ENCODE measurements around the gene NET1.

The NET1 gene

GRCh38 chr10:5492929-5493576, 80.7 kb downstream of the NET1 start:
- Histone ChIP-seq H3K4me1 (ENCODE audit: control insufficient read depth, insufficient read depth, low read length) (no peaks in the 10 kb centered on the region), H3K27ac (ENCODE audit: low read length) (no peak overlapping the region), H3K4me3 (ENCODE audit: low read length) (no peak overlapping the region), H3K9me3 (ENCODE audit: control insufficient read depth, insufficient read depth, low read length) (no peaks in the 10 kb centered on the region), H3K27me3 (ENCODE audit: control insufficient read depth, insufficient read depth, low read length) (no peaks in the 10 kb centered on the region), H3K36me3 (ENCODE audit: control insufficient read depth, insufficient read depth, low read length) (no peaks in the 10 kb centered on the region)
- no peak for DNase-seq (ENCODE audit: low read depth, low spot score)
- no CpG with 5 or more reads among the region's 13 CpGs for WGBS (ENCODE audit: insufficient coverage, insufficient read length)

DNA sequence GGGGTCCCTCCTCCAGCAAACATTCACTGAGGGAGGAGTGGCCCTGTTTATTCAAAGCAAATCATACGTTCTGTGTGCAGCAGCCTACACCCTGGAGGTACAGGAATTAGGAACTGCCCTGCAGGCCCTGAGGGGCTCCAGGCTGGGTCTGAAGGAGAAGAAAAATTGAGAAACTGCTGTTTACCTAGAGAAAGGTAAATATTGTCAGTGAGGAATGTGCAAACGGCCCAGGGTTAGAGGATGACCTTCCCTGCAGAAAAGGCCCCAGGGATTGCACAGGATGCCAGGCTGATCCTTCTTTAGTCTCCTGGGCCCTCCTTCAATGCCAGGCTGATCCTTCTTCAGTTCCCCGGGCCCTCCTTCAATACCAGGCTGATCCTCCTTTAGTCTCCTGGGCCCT, 81.3 kb downstream of the NET1 start:
- Histone ChIP-seq H3K27me3 (ENCODE audit: control insufficient read depth, insufficient read depth, low read length) (no peaks in the 10 kb centered on the region), H3K9me3 (ENCODE audit: control insufficient read depth, insufficient read depth, low read length) (no peaks in the 10 kb centered on the region), H3K4me3 (ENCODE audit: low read length) (no peak overlapping the region), H3K27ac (ENCODE audit: low read length) (no peak overlapping the region), H3K36me3 (ENCODE audit: control insufficient read depth, insufficient read depth, low read length) (no peaks in the 10 kb centered on the region), H3K4me1 (ENCODE audit: control insufficient read depth, insufficient read depth, low read length) (peaks cover 2% of the 10 kb centered on the region; the same call in 1 of the 2 replicates)
- no CpG with 5 or more reads among the region's 3 CpGs for WGBS (ENCODE audit: insufficient coverage, insufficient read length)
- DNase-seq (ENCODE audit: low read depth, low spot score) = no peak

DNA sequence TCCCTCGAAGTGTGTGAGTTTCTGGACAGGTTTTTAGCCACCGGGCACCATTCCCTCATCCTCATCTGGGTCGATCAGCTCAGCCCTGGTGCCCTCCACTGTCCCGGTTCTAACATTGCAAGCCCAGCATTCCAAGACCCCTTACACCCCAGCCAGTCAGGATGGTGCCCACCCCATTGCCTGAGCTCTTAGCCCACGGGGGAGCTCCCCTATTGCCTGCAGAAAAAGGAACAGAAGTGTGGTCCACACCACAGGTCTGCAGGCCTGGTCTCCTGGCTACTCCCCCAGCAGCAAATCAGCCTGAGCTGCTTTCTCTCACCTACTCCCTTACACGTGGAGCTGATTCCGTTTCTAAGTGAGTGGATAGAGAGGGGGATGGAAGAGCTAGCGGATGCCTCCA, 82.3 kb downstream of the NET1 start:
- Histone ChIP-seq H3K36me3 (ENCODE audit: control insufficient read depth, insufficient read depth, low read length) (no peaks in the 10 kb centered on the region), H3K4me1 (ENCODE audit: control insufficient read depth, insufficient read depth, low read length) (peaks cover 2% of the 10 kb centered on the region; the same call in 1 of the 2 replicates), H3K27me3 (ENCODE audit: control insufficient read depth, insufficient read depth, low read length) (no peaks in the 10 kb centered on the region), H3K27ac (ENCODE audit: low read length) (no peak overlapping the region), H3K9me3 (ENCODE audit: control insufficient read depth, insufficient read depth, low read length) (no peaks in the 10 kb centered on the region), H3K4me3 (ENCODE audit: low read length) (no peak overlapping the region)
- DNase-seq (ENCODE audit: low read depth, low spot score) = no peak
- no CpG with 5 or more reads among the region's 8 CpGs for WGBS (ENCODE audit: insufficient coverage, insufficient read length)

GRCh38 chr10:5496261-5497250, 84.2 kb downstream of the NET1 start:
- H3K9me3 ChIP-seq (ENCODE audit: control insufficient read depth, insufficient read depth, low read length) = no peaks in the 10 kb centered on the region
- H3K27me3 ChIP-seq (ENCODE audit: control insufficient read depth, insufficient read depth, low read length) = no peaks in the 10 kb centered on the region
- no peak overlapping the region for H3K27ac ChIP-seq (ENCODE audit: low read length)
- peaks cover 2% of the 10 kb centered on the region; the same call in 1 of the 2 replicates for H3K4me1 ChIP-seq (ENCODE audit: control insufficient read depth, insufficient read depth, low read length)
- no CpG with 5 or more reads among the region's 25 CpGs for WGBS (ENCODE audit: insufficient coverage, insufficient read length)
- no peak overlapping the region for H3K4me3 ChIP-seq (ENCODE audit: low read length)
- no peak for DNase-seq (ENCODE audit: low read depth, low spot score)
- no peaks in the 10 kb centered on the region for H3K36me3 ChIP-seq (ENCODE audit: control insufficient read depth, insufficient read depth, low read length)

- no peaks in the 10 kb centered on the region for H3K36me3 ChIP-seq (ENCODE audit: control insufficient read depth, insufficient read depth, low read length)
- H3K4me1 ChIP-seq (ENCODE audit: control insufficient read depth, insufficient read depth, low read length) = peaks cover 2% of the 10 kb centered on the region; the same call in 1 of the 2 replicates
- H3K4me3 ChIP-seq (ENCODE audit: low read length) = no peak overlapping the region
- WGBS (ENCODE audit: insufficient coverage, insufficient read length) = no CpG with 5 or more reads among the region's 6 CpGs
- no peaks in the 10 kb centered on the region for H3K9me3 ChIP-seq (ENCODE audit: control insufficient read depth, insufficient read depth, low read length)
- no peak overlapping the region for H3K27ac ChIP-seq (ENCODE audit: low read length)
- no peaks in the 10 kb centered on the region for H3K27me3 ChIP-seq (ENCODE audit: control insufficient read depth, insufficient read depth, low read length)
- DNase-seq (ENCODE audit: low read depth, low spot score) = no peak
These were observed 84.9 kb downstream of the NET1 start for GRCh38 chr10:5497289-5497688.

DNA sequence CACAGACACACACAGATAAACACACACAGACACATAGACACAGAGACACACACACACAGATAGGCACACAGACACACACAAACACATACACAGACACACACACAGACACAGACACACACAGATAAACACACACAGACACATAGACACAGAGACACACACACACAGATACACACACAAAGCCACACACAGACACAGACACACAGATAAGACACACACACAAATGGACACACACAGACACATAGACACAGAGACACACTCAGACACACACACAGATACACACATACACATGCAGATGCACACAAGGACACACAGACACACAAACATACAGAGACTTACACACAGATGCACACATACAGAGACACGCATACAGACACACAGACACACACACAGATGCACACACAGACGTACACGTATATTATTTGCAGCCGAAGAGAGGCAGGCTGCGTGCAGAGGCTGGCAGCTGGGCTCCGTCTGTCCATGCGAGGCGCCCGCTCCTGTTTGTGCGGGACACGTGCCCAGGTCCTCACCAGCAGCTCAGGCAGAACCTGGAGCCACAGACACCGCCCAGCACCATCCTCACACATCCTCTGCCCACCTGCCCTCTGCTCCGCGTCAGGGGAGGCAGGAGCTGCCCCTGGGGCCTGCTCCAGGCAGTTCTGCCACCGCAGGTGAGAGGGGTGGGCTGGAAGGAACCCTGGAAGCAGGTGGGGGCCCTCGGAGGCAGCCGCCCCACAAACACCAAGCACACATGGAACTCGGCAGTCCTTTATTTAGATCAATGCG, 85.8 kb downstream of the NET1 start:
- Histone ChIP-seq H3K27ac (ENCODE audit: low read length) (no peak overlapping the region), H3K4me1 (ENCODE audit: control insufficient read depth, insufficient read depth, low read length) (peaks cover 2% of the 10 kb centered on the region; the same call in 1 of the 2 replicates), H3K36me3 (ENCODE audit: control insufficient read depth, insufficient read depth, low read length) (no peaks in the 10 kb centered on the region), H3K9me3 (ENCODE audit: control insufficient read depth, insufficient read depth, low read length) (no peaks in the 10 kb centered on the region), H3K4me3 (ENCODE audit: low read length) (no peak overlapping the region), H3K27me3 (ENCODE audit: control insufficient read depth, insufficient read depth, low read length) (no peaks in the 10 kb centered on the region)
- no CpG with 5 or more reads among the region's 19 CpGs for WGBS (ENCODE audit: insufficient coverage, insufficient read length)
- DNase-seq (ENCODE audit: low read depth, low spot score) = no peak

DNA sequence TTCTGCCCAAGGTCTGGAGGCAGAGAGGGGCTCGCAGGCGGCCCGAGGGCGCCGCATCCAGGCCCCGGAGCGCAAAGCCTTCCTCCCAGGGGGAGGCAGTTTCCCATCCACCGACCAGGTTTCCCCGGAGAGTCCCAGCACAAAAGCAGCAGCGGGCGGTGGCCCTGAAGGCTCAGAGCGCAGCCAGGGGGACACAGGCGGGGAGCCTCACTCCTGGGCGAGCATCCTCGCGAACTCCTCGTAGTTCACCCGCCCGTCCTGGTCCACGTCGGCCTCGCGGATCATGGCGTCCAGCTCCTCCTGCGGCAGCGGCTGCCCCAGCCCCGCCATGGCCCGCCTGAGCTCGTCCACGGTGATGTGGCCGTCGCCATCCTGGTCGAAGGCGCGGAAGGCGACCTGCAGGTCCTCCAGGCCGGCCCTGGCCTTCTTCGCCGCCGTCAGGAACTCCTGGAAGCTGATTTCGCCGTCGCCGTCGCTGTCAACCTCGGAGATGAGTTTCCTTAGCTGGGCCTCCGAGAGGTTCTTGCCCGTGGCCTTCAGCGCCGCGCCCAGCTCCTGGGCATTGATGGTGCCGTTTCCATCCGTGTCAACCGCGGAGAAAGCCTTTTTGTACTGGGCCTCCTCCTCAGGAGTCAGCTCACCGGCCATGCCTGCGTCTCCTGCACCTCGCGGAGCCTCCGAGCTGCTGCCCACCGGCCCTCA, 86.6 kb downstream of the NET1 start:
- no peak overlapping the region for H3K27ac ChIP-seq (ENCODE audit: low read length)
- H3K9me3 ChIP-seq (ENCODE audit: control insufficient read depth, insufficient read depth, low read length) = no peaks in the 10 kb centered on the region
- no peaks in the 10 kb centered on the region for H3K36me3 ChIP-seq (ENCODE audit: control insufficient read depth, insufficient read depth, low read length)
- no peaks in the 10 kb centered on the region for H3K27me3 ChIP-seq (ENCODE audit: control insufficient read depth, insufficient read depth, low read length)
- no peak overlapping the region for H3K4me3 ChIP-seq (ENCODE audit: low read length)
- no CpG with 5 or more reads among the region's 61 CpGs for WGBS (ENCODE audit: insufficient coverage, insufficient read length)
- DNase-seq (ENCODE audit: low read depth, low spot score) = no peak
- peaks cover 2% of the 10 kb centered on the region; the same call in 1 of the 2 replicates for H3K4me1 ChIP-seq (ENCODE audit: control insufficient read depth, insufficient read depth, low read length)

DNA sequence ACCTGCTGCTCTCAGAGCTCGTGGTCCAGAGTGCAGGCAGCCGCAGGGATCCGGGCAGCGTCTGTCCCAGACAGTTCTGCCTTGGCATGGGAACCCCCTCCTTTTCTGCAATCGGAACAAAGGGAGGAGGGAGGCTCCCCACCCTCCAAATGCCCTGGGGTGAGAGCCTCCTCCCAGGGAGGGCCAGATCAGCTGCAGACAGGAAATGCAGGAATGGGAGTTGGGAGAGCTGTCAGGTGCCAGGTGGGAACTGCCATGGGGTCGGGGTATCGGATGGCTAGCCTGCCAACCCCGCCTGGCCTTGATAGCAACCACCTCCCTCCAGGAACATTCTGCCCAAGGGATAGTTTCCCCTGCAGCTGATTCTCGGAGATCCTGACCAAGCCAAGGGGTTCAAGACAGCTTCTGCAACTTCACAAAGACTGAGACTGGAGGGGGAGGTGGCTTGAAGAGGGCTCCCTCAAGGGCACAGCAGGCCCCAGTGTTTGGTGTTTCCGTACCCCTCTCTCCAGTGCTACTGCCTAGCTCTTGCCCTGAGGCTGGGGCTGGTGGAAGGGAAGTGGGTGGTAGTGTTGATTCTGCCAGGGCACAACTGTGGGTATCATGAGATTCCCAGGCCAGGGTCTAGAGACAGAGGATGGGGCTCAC, 87.3 kb downstream of the NET1 start, which contains the start of gene CALML5:
CALML5 (minus strand) TSS at position 78 of the 648 bp plus-strand sequence. CDS start 132 bp downstream, outside the sequence.
- Histone ChIP-seq H3K9me3 (ENCODE audit: control insufficient read depth, insufficient read depth, low read length) (no peaks in the 10 kb centered on the region), H3K4me1 (ENCODE audit: control insufficient read depth, insufficient read depth, low read length) (peaks cover 2% of the 10 kb centered on the region; the same call in 1 of the 2 replicates), H3K27ac (ENCODE audit: low read length) (no peak within 1 kb of the TSS), H3K27me3 (ENCODE audit: control insufficient read depth, insufficient read depth, low read length) (no peaks in the 10 kb centered on the region), H3K4me3 (ENCODE audit: low read length) (no peak within 1 kb of the TSS), H3K36me3 (ENCODE audit: control insufficient read depth, insufficient read depth, low read length) (no peaks in the 10 kb centered on the region)
- no peak for DNase-seq (ENCODE audit: low read depth, low spot score)
- WGBS (ENCODE audit: insufficient coverage, insufficient read length) = no CpG with 5 or more reads among the region's 10 CpGs

GRCh38 chr10:5500162-5500670, 87.9 kb downstream of the NET1 start:
- no CpG with 5 or more reads among the region's 7 CpGs for WGBS (ENCODE audit: insufficient coverage, insufficient read length)

More at GRCh38 chr10:5500162-5500670, 87.9 kb downstream of the NET1 start:
- Histone ChIP-seq H3K36me3 (ENCODE audit: control insufficient read depth, insufficient read depth, low read length) (no peaks in the 10 kb centered on the region), H3K27ac (ENCODE audit: low read length) (no peak overlapping the region), H3K4me1 (ENCODE audit: control insufficient read depth, insufficient read depth, low read length) (peaks cover 2% of the 10 kb centered on the region; the same call in 1 of the 2 replicates), H3K27me3 (ENCODE audit: control insufficient read depth, insufficient read depth, low read length) (no peaks in the 10 kb centered on the region), H3K9me3 (ENCODE audit: control insufficient read depth, insufficient read depth, low read length) (no peaks in the 10 kb centered on the region), H3K4me3 (ENCODE audit: low read length) (no peak overlapping the region)
- no peak for DNase-seq (ENCODE audit: low read depth, low spot score)
